ENCODE results near the gene ORMDL3.

ORMDL3 gene

DNA sequence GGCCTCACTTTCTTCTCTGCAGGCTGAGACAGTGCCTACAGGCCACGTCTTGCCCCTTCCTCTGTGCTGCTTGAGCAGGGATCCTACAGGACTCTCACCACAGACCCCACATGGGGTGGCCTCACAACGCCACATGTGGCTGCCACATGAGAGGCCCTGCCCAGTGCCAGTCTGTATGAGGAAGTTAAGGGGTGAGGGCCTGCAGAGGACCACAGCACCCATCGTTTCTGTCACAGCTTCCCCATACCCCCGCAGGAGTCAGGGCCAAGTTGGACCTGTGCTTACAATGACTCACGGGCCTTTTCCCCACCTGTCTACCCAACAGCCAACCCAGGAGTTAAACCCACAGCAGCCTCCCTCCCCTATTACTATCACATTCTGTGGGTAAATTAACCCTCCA, 6.1 kb downstream of the ORMDL3 start:
- Mint-ChIP-seq H3K4me1 (peaks cover 22% of the 10 kb centered on the region), H3K36me3 (ENCODE audit: low read depth) (peaks cover 50% of the 10 kb centered on the region), H3K4me3 (no peak overlapping the region), H3K9me3 (no peaks in the 10 kb centered on the region), H3K27ac (no peak overlapping the region), H3K27me3 (ENCODE audit: low read depth) (no peaks in the 10 kb centered on the region)
- no peak for TF ChIP-seq CTCF (IDR thresholded peaks at IDR 0.05; ENCODE audit: unreplicated experiment in 3 of 3)

DNA sequence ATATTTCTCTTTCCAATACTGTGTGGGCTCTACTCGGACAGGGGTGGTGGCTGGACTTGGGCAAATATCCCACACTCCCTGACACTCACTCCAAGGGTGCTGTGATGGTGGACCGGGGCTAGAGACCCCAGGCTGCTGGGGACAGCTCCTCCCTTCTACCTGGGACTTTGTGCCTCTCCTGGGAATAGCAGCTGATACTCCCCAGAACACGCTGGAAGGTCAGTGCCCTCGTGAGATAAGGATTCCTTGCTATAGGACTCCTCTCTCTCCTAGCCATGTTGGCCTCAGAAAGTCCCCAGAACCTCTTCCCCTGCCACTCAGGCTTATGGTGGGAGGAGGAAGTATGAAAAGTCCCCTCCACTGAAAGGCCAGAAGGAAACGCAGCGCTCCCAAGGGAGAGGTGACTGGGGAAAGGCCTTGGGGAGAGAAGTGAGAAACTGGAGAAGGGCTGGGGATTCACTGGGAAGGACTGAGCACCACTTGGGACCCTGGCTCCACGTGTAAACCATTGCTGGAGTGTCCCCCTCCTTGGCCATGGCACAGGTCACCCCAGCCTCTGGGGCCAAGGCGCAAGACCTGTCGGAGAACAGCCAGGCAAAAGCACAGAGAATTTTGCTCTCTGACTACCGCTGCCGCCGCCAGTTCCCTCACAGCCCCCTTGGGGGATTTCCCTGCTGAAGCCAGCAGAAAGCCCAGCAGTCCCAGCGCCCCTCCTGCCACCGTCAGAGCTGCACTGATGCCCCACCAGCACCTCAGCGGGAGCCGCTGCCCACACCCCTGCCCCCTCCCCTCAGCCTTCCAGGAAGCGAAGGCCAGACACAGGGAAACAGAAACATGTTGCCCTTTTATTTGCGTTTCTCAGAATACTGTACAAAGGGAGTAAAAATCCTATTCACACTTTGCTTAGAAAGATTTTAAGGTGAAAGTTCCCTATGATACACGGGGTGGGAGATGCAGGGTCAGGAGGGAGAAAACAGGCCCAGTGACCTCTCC, 6.9 kb downstream of the ORMDL3 start:
- Mint-ChIP-seq H3K36me3 (ENCODE audit: low read depth) (peaks cover 53% of the 10 kb centered on the region), H3K4me3 (no peak overlapping the region), H3K27ac (no peak overlapping the region), H3K9me3 (no peaks in the 10 kb centered on the region), H3K4me1 (peaks cover 14% of the 10 kb centered on the region), H3K27me3 (ENCODE audit: low read depth) (no peaks in the 10 kb centered on the region)
- TF ChIP-seq CTCF (IDR thresholded peaks at IDR 0.05; ENCODE audit: unreplicated experiment in 3 of 3): no peak

DNA sequence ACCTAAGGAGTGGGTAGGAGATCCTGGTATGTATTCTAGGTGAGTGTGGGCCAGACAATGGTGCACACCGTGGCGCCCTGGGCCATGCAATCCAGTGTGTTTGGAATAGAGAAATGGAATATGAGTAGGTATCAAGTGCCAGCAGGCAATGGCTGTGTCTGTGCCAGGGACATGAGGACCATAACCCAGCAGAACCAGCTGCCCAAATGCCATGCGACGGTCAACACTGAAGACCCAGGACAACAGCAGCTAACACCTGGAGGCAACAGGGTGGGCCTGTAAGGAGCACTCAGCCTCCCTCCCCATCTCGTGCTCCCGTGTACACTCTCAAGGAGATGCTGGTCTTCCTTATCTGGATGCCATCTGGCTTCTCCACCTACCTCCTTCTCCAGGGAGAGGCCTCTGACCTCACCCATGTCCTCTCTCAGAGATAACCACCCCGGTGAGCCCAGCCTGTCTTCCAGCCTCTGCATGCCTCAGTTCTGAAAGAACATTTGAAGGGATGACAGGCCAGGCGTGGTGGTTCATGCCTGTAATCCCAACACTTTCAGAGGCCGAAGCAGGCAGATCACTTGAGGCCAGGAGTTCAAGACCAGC, 8.2 kb downstream of the ORMDL3 start:
- peaks cover under 1% of the 10 kb centered on the region for H3K4me1 Mint-ChIP-seq
- no peaks in the 10 kb centered on the region for H3K27me3 Mint-ChIP-seq (ENCODE audit: low read depth)
- no peak overlapping the region for H3K4me3 Mint-ChIP-seq
- no peaks in the 10 kb centered on the region for H3K9me3 Mint-ChIP-seq
- H3K36me3 Mint-ChIP-seq (ENCODE audit: low read depth): peaks cover 54% of the 10 kb centered on the region
- no peak overlapping the region for H3K27ac Mint-ChIP-seq
- TF ChIP-seq CTCF (IDR thresholded peaks at IDR 0.05; ENCODE audit: unreplicated experiment in 3 of 3): no peak

GRCh38 chr17:39916918-39917317, 10.5 kb downstream of the ORMDL3 start:
- no peak overlapping the region for H3K4me3 Mint-ChIP-seq
- peaks cover 51% of the 10 kb centered on the region for H3K36me3 Mint-ChIP-seq (ENCODE audit: low read depth)
- H3K27ac Mint-ChIP-seq: no peak overlapping the region
- H3K9me3 Mint-ChIP-seq: no peaks in the 10 kb centered on the region
- H3K4me1 Mint-ChIP-seq: no peaks in the 10 kb centered on the region
- no peaks in the 10 kb centered on the region for H3K27me3 Mint-ChIP-seq (ENCODE audit: low read depth)
- TF ChIP-seq CTCF (IDR thresholded peaks at IDR 0.05; ENCODE audit: unreplicated experiment in 3 of 3): peak in 1 of 3 experiments; percentile 12

DNA sequence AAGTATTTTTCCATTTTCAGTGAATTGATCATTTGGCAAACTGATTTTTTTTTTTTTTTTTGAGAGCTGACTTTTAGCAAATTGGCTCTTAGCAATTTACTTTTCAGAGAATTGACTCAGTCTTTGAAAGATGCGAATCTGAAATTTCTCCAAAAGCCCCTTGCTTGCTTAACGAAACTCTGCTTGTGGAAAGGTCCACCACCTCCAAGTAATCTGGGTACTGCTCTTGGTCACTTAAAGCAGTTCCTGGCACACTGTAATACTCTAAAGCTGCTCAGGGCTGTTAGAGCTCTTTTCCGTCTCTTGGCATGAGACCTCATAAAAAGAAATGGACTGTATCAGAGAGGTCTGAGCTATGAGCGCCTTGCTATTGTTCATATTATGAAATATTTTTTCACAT, 11.8 kb downstream of the ORMDL3 start:
- Mint-ChIP-seq H3K36me3 (ENCODE audit: low read depth) (peaks cover 42% of the 10 kb centered on the region), H3K27me3 (ENCODE audit: low read depth) (no peaks in the 10 kb centered on the region), H3K4me1 (no peaks in the 10 kb centered on the region), H3K27ac (no peak overlapping the region), H3K4me3 (no peak overlapping the region), H3K9me3 (no peaks in the 10 kb centered on the region)
- no peak for TF ChIP-seq CTCF (IDR thresholded peaks at IDR 0.05; ENCODE audit: unreplicated experiment in 3 of 3)

All from nephron (organoid).